COLO668 (cell line): ENCODE measurements around the gene PLLP.

Experiments used
- DNase-seq: peaks from one replicate; lab custom pipeline; 2025; ENCODE audit not compliant: unreplicated experiment; lab: John Stamatoyannopoulos, UW

PLLP gene

GRCh38 chr16:57258226-57258909 is 26.1 kb downstream of the PLLP start:
- no peak for DNase-seq

DNA sequence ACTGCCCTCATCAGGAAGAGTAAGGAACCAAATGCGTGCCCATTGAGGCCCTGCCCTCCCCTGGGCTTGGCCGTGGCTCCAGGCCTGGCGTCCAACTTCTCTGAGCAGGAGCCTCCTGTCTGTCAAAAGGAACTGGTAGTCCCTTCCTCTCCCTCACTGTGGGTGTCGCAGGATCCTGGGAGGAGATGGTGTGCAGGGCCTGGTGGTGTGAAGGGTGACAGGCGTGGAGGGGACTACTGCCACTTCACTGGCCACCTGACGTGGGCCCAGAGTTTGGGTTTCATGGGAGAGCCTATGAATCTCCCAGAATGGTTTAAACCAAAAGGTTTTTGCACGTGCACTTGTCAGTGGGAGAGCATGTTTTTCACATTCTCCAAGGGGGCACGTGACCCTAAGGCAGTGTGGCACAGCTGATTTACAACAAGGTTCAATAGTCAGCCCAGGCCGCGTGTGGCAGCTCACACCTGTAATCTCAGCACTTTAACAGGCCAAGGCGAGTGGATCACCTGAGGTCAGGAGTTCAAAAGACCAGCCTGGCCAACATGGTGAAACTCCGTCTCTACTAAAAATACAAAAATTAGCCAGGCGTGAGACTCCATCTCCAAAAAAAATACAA is 26.9 kb downstream of the PLLP start:
- no peak for DNase-seq

DNA sequence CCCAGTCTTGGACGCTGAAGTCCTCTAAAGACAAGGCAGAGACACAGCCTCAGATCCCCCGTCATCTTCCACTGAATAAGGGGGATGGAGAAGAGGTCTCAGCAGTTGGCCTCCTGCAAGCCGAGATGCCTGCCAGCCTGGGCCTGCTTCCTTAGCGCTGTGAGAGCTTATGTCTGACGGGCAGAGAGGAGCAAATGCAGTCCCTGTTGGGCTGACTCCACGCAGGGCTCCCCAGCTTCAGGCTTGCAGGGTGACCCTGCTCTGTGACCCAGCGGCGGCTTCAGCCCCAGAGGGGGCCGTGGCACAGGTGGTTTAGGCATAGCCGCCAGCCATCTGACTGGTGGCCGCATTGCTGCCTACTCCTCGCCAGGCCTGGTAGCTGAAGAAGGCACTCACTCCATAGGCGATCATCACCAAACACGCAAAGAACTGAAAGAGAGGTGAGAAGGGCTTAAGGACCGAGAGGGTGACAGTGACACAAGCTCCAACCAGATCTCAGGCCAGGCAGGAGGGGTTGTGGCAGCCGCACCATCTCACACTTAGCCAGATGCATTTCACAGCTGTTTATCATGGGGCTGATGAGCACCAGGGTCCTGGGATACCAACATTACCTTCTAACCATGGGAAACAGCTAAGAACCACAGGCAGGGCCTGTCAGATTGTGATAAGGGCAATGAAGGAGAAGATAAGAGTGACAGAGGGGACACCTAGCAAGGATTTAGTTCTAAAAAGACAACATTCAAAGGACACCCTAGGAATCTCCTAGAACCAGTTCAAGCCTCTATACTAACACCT is 27.7 kb downstream of the PLLP start:
- no peak for DNase-seq

GRCh38 chr16:57255686-57256415 is 28.6 kb downstream of the PLLP start:
- no peak for DNase-seq

DNA sequence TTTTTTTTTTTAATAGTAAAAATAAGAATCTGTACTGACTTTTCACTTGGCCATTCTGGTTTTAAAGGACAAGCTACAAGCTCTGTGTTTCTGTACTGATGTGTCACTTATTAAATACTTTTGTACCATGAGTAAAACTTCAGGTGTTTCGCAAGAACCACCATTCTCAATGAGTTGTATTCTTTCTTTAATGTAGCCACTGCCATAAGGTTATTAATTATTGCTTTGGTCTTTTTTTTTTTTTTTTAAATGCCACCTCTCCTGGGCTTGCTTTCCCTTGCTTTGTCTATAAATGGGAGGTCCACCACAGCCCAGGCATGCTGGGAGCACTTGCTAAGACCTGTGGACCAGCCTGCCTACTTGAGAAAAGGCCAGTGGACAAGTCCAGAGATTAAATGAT is 31.0 kb downstream of the PLLP start:
- no peak for DNase-seq

GRCh38 chr16:57252148-57252721 is 32.2 kb downstream of the PLLP start:
- no peak for DNase-seq

DNA sequence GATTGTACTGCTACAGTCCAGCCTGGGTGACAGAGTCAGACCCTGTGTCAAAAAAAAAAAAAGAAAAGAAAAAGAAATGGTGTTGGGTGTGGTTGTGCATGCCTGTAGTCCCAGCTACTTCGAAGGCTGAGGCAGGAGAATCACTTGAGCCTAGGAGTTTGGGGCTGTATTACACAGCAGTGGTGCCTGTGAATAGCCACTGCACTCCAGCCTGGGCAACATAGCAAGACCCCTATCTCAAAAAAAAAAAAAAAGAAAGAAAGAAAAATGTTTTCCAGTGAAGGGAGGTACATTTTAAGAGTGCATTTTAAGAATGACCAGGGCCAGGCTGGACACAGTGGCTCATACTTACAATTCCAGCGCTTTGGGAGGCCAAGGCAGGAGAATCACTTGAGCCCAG is 33.1 kb downstream of the PLLP start:
- no peak for DNase-seq

GRCh38 chr16:57245472-57246113 is 38.9 kb downstream of the PLLP start:
- DNase-seq, result peak; percentile 59

- peak; percentile 98 for DNase-seq
These were observed 39.6 kb downstream of the PLLP start, which contains the start of gene ARL2BP for GRCh38 chr16:57244767-57245471. Gene ARL2BP, plus strand, starts transcription at chr16:57245259. Its CDS starts 109 bp downstream, at chr16:57245368.

- no peak for DNase-seq
These were observed 40.1 kb downstream of the PLLP start for GRCh38 chr16:57244463-57244766.

DNA sequence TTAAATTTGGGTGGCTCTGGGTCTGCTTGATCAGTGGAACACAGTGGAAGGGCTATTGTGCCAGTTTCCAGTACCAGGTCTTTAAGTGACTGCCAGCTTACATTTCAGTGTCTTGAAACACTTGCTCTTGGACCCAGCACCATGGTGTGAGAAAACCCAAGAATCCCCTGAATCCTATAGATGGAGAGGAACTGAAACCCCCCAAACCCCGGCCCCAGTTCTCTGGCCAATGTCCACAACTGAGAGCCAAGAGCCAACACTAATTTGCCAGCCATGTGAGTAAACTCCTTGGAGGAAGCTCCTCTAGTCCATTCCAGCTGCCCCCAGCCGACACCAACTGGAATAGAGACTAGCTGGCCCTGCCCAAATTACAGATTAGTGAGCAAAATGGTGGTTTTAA is 41.8 kb downstream of the PLLP start:
- DNase-seq, result no peak

- DNase-seq, result no peak
These were observed 43.6 kb downstream of the PLLP start for GRCh38 chr16:57240851-57241250.

DNA sequence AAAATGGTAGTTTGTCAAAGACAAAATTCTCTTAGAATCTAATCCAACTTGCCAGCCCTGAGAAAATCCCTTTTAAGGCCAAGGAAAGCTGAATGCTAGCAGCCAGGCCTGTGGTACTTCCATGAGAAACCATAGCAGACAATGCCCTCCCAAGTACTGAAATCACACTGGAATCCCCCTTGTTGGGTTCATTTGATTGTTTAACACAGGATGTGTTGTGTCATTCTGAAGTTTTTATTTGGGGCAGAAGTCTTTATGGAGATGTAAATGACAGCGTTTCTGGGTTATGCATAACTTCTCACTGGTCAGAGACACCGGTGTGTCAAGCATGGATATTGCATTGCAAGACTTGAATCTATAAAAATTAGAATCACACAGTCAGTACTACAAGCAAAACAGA is 45.4 kb downstream of the PLLP start:
- no peak for DNase-seq

GRCh38 chr16:57238682-57239081 is 45.8 kb downstream of the PLLP start:
- no peak for DNase-seq

- no peak for DNase-seq
These were observed 48.5 kb downstream of the PLLP start for GRCh38 chr16:57236022-57236350.

GRCh38 chr16:57235128-57236021 is 49.1 kb downstream of the PLLP start:
- DNase-seq, result peak; percentile 33

GRCh38 chr16:57234707-57235092 is 49.8 kb downstream of the PLLP start:
- no peak for DNase-seq

GRCh38 chr16:57233944-57234706 is 50.3 kb downstream of the PLLP start:
- DNase-seq, result no peak
